IMR-90 (cell line): ENCODE results near the gene GPR176.
"Not testable (repeated sequence)": the region's sequence is repeated elsewhere in the genome, so short reads cannot be mapped to it uniquely, and the experiment has no call there.

ENCODE experiments used
- BHLHE40 ChIP-seq: fragments of 150-350 bp; IDR thresholded peaks from 2 replicates; pipeline ENCODE4 v1.6.1; 2016; ENCODE audit warnings: mild to moderate bottlenecking, low read depth, low read length
- CEBPB ChIP-seq: IDR thresholded peaks from 2 replicates; pipeline ENCODE4 v1.6.1; 2012; ENCODE audit warnings: low read depth, low read length, improper control_type of control experiment
- CHD1 ChIP-seq: IDR thresholded peaks from 2 replicates; pipeline ENCODE4 v1.6.1; 2012; ENCODE audit warnings: low read depth, low read length, improper control_type of control experiment
- CTCF ChIP-seq: conservative IDR thresholded peaks from 2 replicates; pipeline ENCODE4 v1.5.1; 2012; ENCODE audit warnings: mild to moderate bottlenecking, low read depth, low read length, improper control_type of control experiment
- ELK1 ChIP-seq: fragments of 150-350 bp; IDR thresholded peaks from 2 replicates; pipeline ENCODE4 v1.6.1; 2016; ENCODE audit warnings: low read depth, mild to moderate bottlenecking, low read length, moderate library complexity, borderline replicate concordance
- FOS ChIP-seq: fragments of 150-350 bp; IDR thresholded peaks from 2 replicates; pipeline ENCODE4 v1.6.1; 2016; ENCODE audit warnings: low read depth, low read length
- MXI1 ChIP-seq: IDR thresholded peaks from 2 replicates; pipeline ENCODE4 v1.6.1; 2012; ENCODE audit warnings: low read depth, mild to moderate bottlenecking, low read length, moderate library complexity, borderline replicate concordance
- POLR2A ChIP-seq: IDR thresholded peaks from 2 replicates; pipeline ENCODE4 v1.6.1; 2012; ENCODE audit warnings: mild to moderate bottlenecking, low read depth, low read length
- RFX5 ChIP-seq: IDR thresholded peaks from 2 replicates; pipeline ENCODE4 v1.8.0; 2012; ENCODE audit warnings: low read depth, mild to moderate bottlenecking, low read length, moderate library complexity
- USF2 ChIP-seq: fragments of 150-350 bp; IDR thresholded peaks from 2 replicates; pipeline ENCODE4 v1.6.1; 2017; ENCODE audit warnings: mild to moderate bottlenecking, antibody characterized with exemption, low read length, low read depth

- TF ChIP-seq ELK1, CTCF, RFX5, POLR2A, CHD1, CEBPB, BHLHE40, MXI1, FOS, USF2: not testable (repeated sequence)
Measured at GRCh38 chr15:39812651-39813050, 107.4 kb downstream of the GPR176 start.
